Right lung (tissue), 5 donors: ENCODE data around the gene DCDC2B. TPM values are rescaled to one million over a fixed set of nuclear protein-coding genes. Genes with fewer than 3 reads are reported as not detected.
"Not testable (repeated sequence)": the region's sequence is repeated elsewhere in the genome, so short reads cannot be mapped to it uniquely, and the experiment has no call there.

ENCODE experiments used
- DNase-seq, 2 donors: peaks; one replicate each; pipeline ENCODE4 v3.0.0-alpha.2; 2013
- polyA plus RNA-seq, 5 donors: library from polyadenylated mRNA; unstranded; fragments of 120-200 nt; gene quantifications; one replicate each; pipeline versions ENCODE4 v1.2.1 to v1.2.3, GENCODE V29; 2013; ENCODE audit warnings: inconsistent platforms in 1 of 5, low replicate concordance in 1 of 5; ENCODE audit not compliant: insufficient read length in 5 of 5, insufficient read depth in 1 of 5

Gene DCDC2B
- polyA plus RNA-seq, 5 donors: 1.6 to 3.4 (median 2.7) TPM

DNA sequence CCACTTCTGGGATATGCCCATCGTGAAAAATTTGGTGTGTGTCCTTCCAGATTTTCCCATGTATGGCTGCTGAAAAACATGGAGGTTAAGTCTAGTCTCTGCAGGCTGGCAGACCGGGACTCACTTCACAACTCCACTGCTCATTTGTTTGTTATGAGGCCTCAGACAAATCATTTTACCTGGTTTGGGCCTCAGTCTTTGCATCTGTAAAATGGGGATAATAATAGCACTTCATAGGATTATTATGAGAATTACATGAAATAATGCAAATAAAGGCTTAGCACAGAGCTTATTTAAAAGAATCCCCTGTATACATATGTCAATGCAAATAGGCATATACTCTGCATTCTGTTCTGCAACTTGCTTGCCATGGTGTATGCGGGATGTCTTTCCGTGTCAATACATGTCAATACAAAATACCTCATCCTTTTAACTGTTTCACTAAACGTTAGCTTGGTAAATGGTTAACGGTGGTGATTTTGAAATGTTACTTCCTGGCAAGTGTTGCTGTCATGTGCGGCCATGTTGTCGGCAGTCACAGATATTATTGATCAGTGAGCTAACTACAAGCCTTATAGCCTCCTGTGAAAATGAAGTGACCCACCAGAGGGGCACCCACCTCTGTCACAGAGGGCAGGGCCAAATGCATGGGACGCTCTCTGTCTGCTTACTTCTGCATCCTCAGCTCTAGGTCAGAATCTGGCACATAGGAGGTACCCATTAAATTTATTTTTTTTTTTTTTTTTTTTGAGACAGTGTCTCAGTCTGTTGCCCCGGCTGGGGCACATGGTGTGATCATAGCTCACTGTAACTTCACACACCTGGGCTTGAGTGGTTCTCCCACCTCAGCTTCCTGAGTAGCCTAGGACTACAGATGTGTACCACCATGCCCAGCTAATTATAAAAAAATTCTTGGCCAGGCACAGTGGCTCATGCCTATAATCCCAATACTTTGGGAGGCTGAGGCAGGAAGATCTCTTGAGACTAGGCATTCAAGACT is 46.5 kb downstream of the DCDC2B start:
- no peak for DNase-seq

DNA sequence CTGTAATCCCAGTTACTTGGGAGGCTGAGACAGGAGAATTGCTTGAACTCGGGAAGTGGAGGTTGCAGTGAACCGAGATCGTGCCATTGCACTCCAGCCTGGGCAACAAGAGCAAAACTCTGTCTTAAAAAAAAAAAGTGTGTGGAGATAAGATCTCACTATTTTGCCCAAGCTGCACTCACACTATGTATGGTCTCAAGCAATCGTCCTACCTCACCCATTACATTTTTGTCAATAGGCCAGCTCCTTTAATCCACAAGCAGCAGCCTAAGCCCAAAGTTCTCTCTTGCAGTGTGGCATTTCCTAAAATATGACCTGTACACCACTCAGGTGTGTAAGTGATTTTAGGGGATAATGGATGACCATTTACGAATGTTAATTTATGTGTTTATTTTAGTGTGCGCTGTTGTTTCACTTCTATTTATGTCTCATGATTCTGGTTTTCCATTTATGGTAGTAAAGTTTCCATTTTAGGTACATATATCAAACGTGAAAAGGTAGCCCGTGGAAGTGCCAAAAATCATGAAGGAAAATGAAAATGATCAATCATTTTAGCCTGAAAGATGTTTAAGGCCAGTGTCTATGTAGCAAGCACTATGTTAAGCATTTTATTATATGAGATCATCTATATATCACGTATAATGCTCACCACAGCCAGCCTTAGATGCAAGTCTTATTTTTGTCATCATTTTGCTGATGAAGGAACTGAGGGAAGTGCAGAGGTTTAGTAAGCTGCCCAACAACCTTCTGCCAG is 47.8 kb downstream of the DCDC2B start:
- DNase-seq: no peak

DNA sequence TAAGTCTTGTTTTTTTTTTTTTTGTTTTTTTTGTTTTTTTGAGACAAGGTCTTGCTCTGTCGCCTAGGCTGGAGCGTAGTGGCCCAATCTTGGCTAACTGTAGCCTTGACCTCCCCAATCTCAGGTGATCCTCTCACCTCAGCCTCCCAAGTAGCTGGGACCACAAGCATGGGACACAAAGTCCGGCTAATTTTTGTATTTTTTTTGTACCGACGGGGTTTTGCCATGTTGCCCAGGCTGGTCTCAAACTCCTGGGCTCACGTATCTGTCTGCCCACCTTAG is 48.3 kb downstream of the DCDC2B start:
- DNase-seq: no peak

DNA sequence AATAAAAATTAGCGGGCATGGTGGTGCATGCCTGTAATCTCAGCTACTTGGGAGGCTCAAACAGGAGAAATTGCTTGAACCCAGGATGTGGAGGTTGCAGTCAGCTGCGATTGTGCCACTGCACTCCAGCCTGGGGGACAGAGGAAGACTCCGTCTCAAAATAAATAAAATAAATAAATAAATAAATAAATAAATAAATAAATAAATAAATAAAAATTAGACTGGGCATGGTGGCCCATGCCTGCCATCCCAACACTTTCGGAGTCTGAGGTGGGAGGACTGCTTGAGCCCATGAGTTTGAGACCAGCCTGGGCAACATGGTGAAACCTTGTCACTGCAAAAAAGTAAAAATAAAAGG is 54.3 kb downstream of the DCDC2B start:
- DNase-seq: not testable (repeated sequence)

DNA sequence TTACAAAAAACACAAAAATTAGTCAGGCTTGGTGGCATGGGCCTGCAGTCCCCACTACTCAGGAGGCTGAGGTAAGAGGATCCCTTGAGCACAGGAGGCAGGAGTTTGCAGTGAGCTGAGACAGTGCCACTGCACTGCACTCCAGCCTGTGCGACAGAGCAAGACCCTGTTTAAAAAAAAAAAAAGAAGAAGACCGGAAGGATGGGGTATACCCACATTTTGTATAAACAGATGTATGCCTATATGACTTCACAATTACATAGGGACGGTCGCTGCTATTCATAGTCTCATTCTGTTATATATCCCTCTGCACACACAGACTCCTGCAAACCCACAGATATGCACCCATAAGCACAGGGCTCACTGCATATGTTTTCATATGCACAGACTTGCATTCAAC is 54.9 kb downstream of the DCDC2B start:
- DNase-seq: no peak

Other genes starting within 250 kb of the DCDC2B start
- gene KHDRBS1, start 195.2 kb upstream of the DCDC2B start, polyA plus RNA-seq: 100 to 1,000 TPM; 193 to 247 (median 218) TPM
- gene TMEM39B, start 136.2 kb upstream of the DCDC2B start, polyA plus RNA-seq: 10 to 100 TPM; 21.1 to 27.2 (median 24.6) TPM
- gene KPNA6, start 101.0 kb upstream of the DCDC2B start, polyA plus RNA-seq: 10 to 100 TPM; 28.0 to 39.1 (median 35.5) TPM
- 10 to 100 TPM; 35.6 to 49.1 (median 42.6) TPM for gene TXLNA, start 29.4 kb upstream of the DCDC2B start, polyA plus RNA-seq
- 10 to 100 TPM; 22.0 to 34.4 (median 25.1) TPM for gene CCDC28B, start 8.5 kb upstream of the DCDC2B start, polyA plus RNA-seq
- 1 to 10 TPM; 7.2 to 8.7 (median 7.8) TPM for gene IQCC, start 3.4 kb upstream of the DCDC2B start, polyA plus RNA-seq
- 10 to 100 TPM; 19.2 to 24.1 (median 23.0) TPM for gene TMEM234, start 13.3 kb downstream of the DCDC2B start, polyA plus RNA-seq
- 100 to 1,000 TPM; 164 to 195 (median 171) TPM for gene EIF3I, start 13.3 kb downstream of the DCDC2B start, polyA plus RNA-seq
- 1 to 10 TPM; 4.1 to 7.2 (median 4.4) TPM for gene FAM167B, start 38.1 kb downstream of the DCDC2B start, polyA plus RNA-seq
- gene LCK, start 42.2 kb downstream of the DCDC2B start, polyA plus RNA-seq: 1 to 10 TPM in 4 of 5 donors, under 1 TPM in 1; 0.68 to 2.0 (median 1.6) TPM
- gene HDAC1, start 83.0 kb downstream of the DCDC2B start, polyA plus RNA-seq: 100 to 1,000 TPM; 154 to 182 (median 168) TPM
- gene MARCKSL1, start 127.1 kb downstream of the DCDC2B start, polyA plus RNA-seq: 100 to 1,000 TPM; 354 to 502 (median 411) TPM
- 10 to 100 TPM in 1 of 5 donors, 1 to 10 TPM in 4; 4.9 to 14.0 (median 7.2) TPM for gene FAM229A, start 153.4 kb downstream of the DCDC2B start, polyA plus RNA-seq
- 1 to 10 TPM; 3.7 to 6.4 (median 4.8) TPM for gene TSSK3, start 153.4 kb downstream of the DCDC2B start, polyA plus RNA-seq
- 10 to 100 TPM; 52.1 to 61.2 (median 57.2) TPM for gene BSDC1, start 185.4 kb downstream of the DCDC2B start, polyA plus RNA-seq